Activated naive CD8-positive, alpha-beta T cell (primary cell): ENCODE data around the gene BEAN1.
"Not testable (repeated sequence)": the region's sequence is repeated elsewhere in the genome, so short reads cannot be mapped to it uniquely, and the experiment has no call there.

Experiments used
- H3K27ac Mint-ChIP-seq: one replicate; pipeline ENCODE4 v1.8.0; 2021; ENCODE audit warnings: mixed read lengths
- H3K27me3 Mint-ChIP-seq: one replicate; pipeline ENCODE4 v1.8.0; 2021; ENCODE audit warnings: mixed read lengths
- H3K36me3 Mint-ChIP-seq: one replicate; pipeline ENCODE4 v1.8.0; 2021; ENCODE audit warnings: mixed read lengths
- H3K4me1 Mint-ChIP-seq: one replicate; pipeline ENCODE4 v1.8.0; 2021; ENCODE audit warnings: low read depth, mixed read lengths
- H3K4me3 Mint-ChIP-seq: one replicate; pipeline ENCODE4 v1.8.0; 2021; ENCODE audit warnings: mild to moderate bottlenecking, mixed read lengths
- H3K9me3 Mint-ChIP-seq: one replicate; pipeline ENCODE4 v1.8.0; 2021; ENCODE audit warnings: low read depth, mixed read lengths

The BEAN1 gene

GRCh38 chr16:66502020-66502913 is 75.2 kb downstream of the BEAN1 start:
- no peaks in the 10 kb centered on the region for H3K4me1 Mint-ChIP-seq
- H3K4me3 Mint-ChIP-seq: no peak overlapping the region
- no peaks in the 10 kb centered on the region for H3K27me3 Mint-ChIP-seq
- no peaks in the 10 kb centered on the region for H3K9me3 Mint-ChIP-seq
- no peak overlapping the region for H3K27ac Mint-ChIP-seq
- no peaks in the 10 kb centered on the region for H3K36me3 Mint-ChIP-seq

- Mint-ChIP-seq H3K36me3 (peaks cover 3% of the 10 kb centered on the region), H3K4me3 (no peak overlapping the region), H3K27me3 (no peaks in the 10 kb centered on the region), H3K4me1 (no peaks in the 10 kb centered on the region), H3K27ac (no peak overlapping the region), H3K9me3 (no peaks in the 10 kb centered on the region)
Observed at GRCh38 chr16:66503030-66503429, 75.9 kb downstream of the BEAN1 start.

- peaks cover 3% of the 10 kb centered on the region for H3K36me3 Mint-ChIP-seq
- no peak overlapping the region for H3K27ac Mint-ChIP-seq
- H3K27me3 Mint-ChIP-seq: no peaks in the 10 kb centered on the region
- H3K4me3 Mint-ChIP-seq: no peak overlapping the region
- no peaks in the 10 kb centered on the region for H3K4me1 Mint-ChIP-seq
- no peaks in the 10 kb centered on the region for H3K9me3 Mint-ChIP-seq
Observed at GRCh38 chr16:66503612-66504011, 76.5 kb downstream of the BEAN1 start.

GRCh38 chr16:66507731-66508239 is 80.7 kb downstream of the BEAN1 start:
- H3K9me3 Mint-ChIP-seq: no peaks in the 10 kb centered on the region

GRCh38 chr16:66508248-66508913 is 81.3 kb downstream of the BEAN1 start:
- Mint-ChIP-seq H3K27ac (no peak overlapping the region), H3K27me3 (no peaks in the 10 kb centered on the region), H3K36me3 (peaks cover 5% of the 10 kb centered on the region), H3K4me3 (no peak overlapping the region), H3K4me1 (peaks cover 7% of the 10 kb centered on the region), H3K9me3 (no peaks in the 10 kb centered on the region)

More at GRCh38 chr16:66507731-66508239, 80.7 kb downstream of the BEAN1 start:
- Mint-ChIP-seq H3K4me1 (peaks cover 5% of the 10 kb centered on the region), H3K36me3 (peaks cover 5% of the 10 kb centered on the region), H3K27ac (no peak overlapping the region), H3K4me3 (no peak overlapping the region), H3K27me3 (no peaks in the 10 kb centered on the region)

- Mint-ChIP-seq H3K9me3 (no peaks in the 10 kb centered on the region), H3K27me3 (no peaks in the 10 kb centered on the region), H3K36me3 (peaks cover 5% of the 10 kb centered on the region), H3K27ac (no peak overlapping the region), H3K4me3 (no peak overlapping the region), H3K4me1 (peaks cover 7% of the 10 kb centered on the region)
Observed at GRCh38 chr16:66508914-66509496, 81.9 kb downstream of the BEAN1 start.

GRCh38 chr16:66509576-66509975 is 82.5 kb downstream of the BEAN1 start:
- no peaks in the 10 kb centered on the region for H3K27me3 Mint-ChIP-seq
- no peak overlapping the region for H3K4me3 Mint-ChIP-seq
- no peaks in the 10 kb centered on the region for H3K9me3 Mint-ChIP-seq
- no peak overlapping the region for H3K27ac Mint-ChIP-seq
- peaks cover 5% of the 10 kb centered on the region for H3K36me3 Mint-ChIP-seq
- peaks cover 7% of the 10 kb centered on the region for H3K4me1 Mint-ChIP-seq

- Mint-ChIP-seq H3K9me3 (no peaks in the 10 kb centered on the region), H3K27ac (no peak overlapping the region), H3K36me3 (peaks cover 5% of the 10 kb centered on the region), H3K4me3 (no peak overlapping the region), H3K4me1 (peaks cover 10% of the 10 kb centered on the region), H3K27me3 (no peaks in the 10 kb centered on the region)
Observed at GRCh38 chr16:66510298-66510697, 83.2 kb downstream of the BEAN1 start.

GRCh38 chr16:66510711-66511601 is 83.9 kb downstream of the BEAN1 start:
- peaks cover 5% of the 10 kb centered on the region for H3K36me3 Mint-ChIP-seq
- no peaks in the 10 kb centered on the region for H3K27me3 Mint-ChIP-seq
- peaks cover 16% of the 10 kb centered on the region for H3K4me1 Mint-ChIP-seq
- H3K4me3 Mint-ChIP-seq: no peak overlapping the region
- no peaks in the 10 kb centered on the region for H3K9me3 Mint-ChIP-seq
- H3K27ac Mint-ChIP-seq: no peak overlapping the region

- Mint-ChIP-seq H3K36me3 (peaks cover 5% of the 10 kb centered on the region), H3K9me3 (no peaks in the 10 kb centered on the region), H3K27me3 (no peaks in the 10 kb centered on the region), H3K4me1 (peaks cover 24% of the 10 kb centered on the region), H3K27ac (no peak overlapping the region), H3K4me3 (no peak overlapping the region)
Observed at GRCh38 chr16:66511602-66512271, 84.6 kb downstream of the BEAN1 start.

GRCh38 chr16:66512272-66513110 is 85.4 kb downstream of the BEAN1 start:
- Mint-ChIP-seq H3K4me3 (no peak overlapping the region), H3K36me3 (peaks cover 5% of the 10 kb centered on the region), H3K27me3 (no peaks in the 10 kb centered on the region), H3K9me3 (no peaks in the 10 kb centered on the region), H3K4me1 (peaks cover 32% of the 10 kb centered on the region), H3K27ac (no peak overlapping the region)

- H3K27me3 Mint-ChIP-seq: no peaks in the 10 kb centered on the region
- H3K4me3 Mint-ChIP-seq: no peak overlapping the region
- H3K9me3 Mint-ChIP-seq: no peaks in the 10 kb centered on the region
- no peak overlapping the region for H3K27ac Mint-ChIP-seq
- H3K4me1 Mint-ChIP-seq: peaks cover 37% of the 10 kb centered on the region
- H3K36me3 Mint-ChIP-seq: peaks cover 2% of the 10 kb centered on the region
Observed at GRCh38 chr16:66513111-66513723, 86.1 kb downstream of the BEAN1 start.

- H3K27ac Mint-ChIP-seq, H3K4me3 Mint-ChIP-seq, H3K9me3 Mint-ChIP-seq, H3K36me3 Mint-ChIP-seq, H3K27me3 Mint-ChIP-seq: not testable (repeated sequence)
- peaks cover 41% of the 10 kb centered on the region for H3K4me1 Mint-ChIP-seq
Observed at GRCh38 chr16:66514391-66514790, 87.3 kb downstream of the BEAN1 start.
